ENCODE measurements around the gene NOTCH1.
A peak's percentile ranks its signal among the peaks of the same experiment; 100 is the strongest.
"Not testable (repeated sequence)": the region's sequence is repeated elsewhere in the genome, so short reads cannot be mapped to it uniquely, and the experiment has no call there.

Gene NOTCH1

GRCh38 chr9:136584401-136584932 is 38.6 kb upstream of the NOTCH1 start:
- Histone ChIP-seq H3K9me3 (ENCODE audit: insufficient read depth, low read length, severe bottlenecking) (no peaks in the 10 kb centered on the region), H2AFZ (ENCODE audit: low read depth, low read length) (no peak overlapping the region), H3K4me3 (ENCODE audit: low read depth in 1 of 2, low read length in 2 of 2) (no peak overlapping the region), H3K27me3 (ENCODE audit: insufficient read depth, low read length, poor library complexity) (no peaks in the 10 kb centered on the region), H3K79me2 (ENCODE audit: insufficient read depth, low read length) (peaks cover 38% of the 10 kb centered on the region), H4K20me1 (ENCODE audit: insufficient read depth, low read length) (no peaks in the 10 kb centered on the region), H3K27ac (ENCODE audit: low read length) (peak overlapping the region; percentile 100), H3K4me2 (ENCODE audit: insufficient read depth, low read length) (peak overlapping the region; percentile 73), H3K9ac (ENCODE audit: low read depth, low read length) (peak overlapping the region; percentile 95), H3K4me1 (ENCODE audit: insufficient read depth, low read length) (peaks cover 63% of the 10 kb centered on the region), H3K36me3 (ENCODE audit: insufficient read depth, low read length) (peaks cover 5% of the 10 kb centered on the region; the same call in 1 of the 2 replicates)
- DNase-seq: peak; percentile 62
- ATAC-seq (ENCODE audit: insufficient read depth, low read depth): no peak
- TF ChIP-seq EZH2 (IDR thresholded peaks at IDR 0.05; ENCODE audit: borderline replicate concordance, low read depth, low read length, severe bottlenecking): no peak
- TF ChIP-seq, protein P1, sequence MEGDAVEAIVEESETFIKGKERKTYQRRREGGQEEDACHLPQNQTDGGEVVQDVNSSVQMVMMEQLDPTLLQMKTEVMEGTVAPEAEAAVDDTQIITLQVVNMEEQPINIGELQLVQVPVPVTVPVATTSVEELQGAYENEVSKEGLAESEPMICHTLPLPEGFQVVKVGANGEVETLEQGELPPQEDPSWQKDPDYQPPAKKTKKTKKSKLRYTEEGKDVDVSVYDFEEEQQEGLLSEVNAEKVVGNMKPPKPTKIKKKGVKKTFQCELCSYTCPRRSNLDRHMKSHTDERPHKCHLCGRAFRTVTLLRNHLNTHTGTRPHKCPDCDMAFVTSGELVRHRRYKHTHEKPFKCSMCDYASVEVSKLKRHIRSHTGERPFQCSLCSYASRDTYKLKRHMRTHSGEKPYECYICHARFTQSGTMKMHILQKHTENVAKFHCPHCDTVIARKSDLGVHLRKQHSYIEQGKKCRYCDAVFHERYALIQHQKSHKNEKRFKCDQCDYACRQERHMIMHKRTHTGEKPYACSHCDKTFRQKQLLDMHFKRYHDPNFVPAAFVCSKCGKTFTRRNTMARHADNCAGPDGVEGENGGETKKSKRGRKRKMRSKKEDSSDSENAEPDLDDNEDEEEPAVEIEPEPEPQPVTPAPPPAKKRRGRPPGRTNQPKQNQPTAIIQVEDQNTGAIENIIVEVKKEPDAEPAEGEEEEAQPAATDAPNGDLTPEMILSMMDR (IDR thresholded peaks at IDR 0.05; ENCODE audit: borderline replicate concordance, extremely low read depth, low read length, poor library complexity, severe bottlenecking): no peak

DNA sequence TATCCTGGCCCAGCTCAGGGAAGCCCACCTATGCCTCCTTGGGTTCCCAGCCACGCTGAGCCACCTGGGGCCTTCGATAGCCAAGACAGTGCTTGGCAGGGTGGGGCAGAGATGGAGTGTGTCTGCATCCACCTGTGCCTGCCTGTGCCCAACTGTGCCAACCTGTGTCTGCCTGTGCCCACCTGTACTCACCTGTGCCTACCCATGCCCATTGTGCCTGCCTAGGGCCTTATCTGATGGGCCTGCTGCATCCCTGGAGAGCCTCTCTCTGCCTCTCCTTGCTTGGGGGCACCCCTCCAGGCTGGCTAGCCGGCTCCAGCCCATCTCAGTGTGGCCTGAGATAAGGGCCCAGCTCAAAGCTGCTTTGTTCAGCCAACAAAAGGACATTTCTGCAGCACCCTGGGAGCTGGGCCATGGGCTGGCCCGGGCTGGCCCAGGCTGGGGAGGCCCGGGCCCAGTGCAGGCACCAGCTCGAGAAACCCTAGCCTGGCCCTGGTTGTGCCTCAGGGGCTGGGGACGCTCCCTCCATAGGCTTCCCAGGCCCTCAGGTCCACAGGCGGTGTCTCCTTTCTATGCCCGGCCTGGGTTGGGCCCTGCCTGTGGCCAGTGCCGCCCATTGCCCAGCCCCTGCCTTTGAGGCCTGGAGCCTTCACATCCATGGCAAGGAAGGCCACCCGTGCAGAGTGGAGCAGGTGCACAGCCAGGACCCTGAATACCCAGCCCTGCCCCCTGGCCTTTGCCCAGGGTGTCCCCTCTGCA is 37.3 kb upstream of the NOTCH1 start:
- no peak for TF ChIP-seq EZH2 (IDR thresholded peaks at IDR 0.05; ENCODE audit: borderline replicate concordance, low read depth, low read length, severe bottlenecking)
- TF ChIP-seq, protein P1 (IDR thresholded peaks at IDR 0.05; ENCODE audit: borderline replicate concordance, extremely low read depth, low read length, poor library complexity, severe bottlenecking): no peak
- peak overlapping the region; percentile 12; the same call in 1 of the 2 replicates for H3K9ac ChIP-seq (ENCODE audit: low read depth, low read length)
- H2AFZ ChIP-seq (ENCODE audit: low read depth, low read length): no peak overlapping the region
- H3K4me2 ChIP-seq (ENCODE audit: insufficient read depth, low read length): no peak overlapping the region
- no peak for ATAC-seq (ENCODE audit: insufficient read depth, low read depth)
- peaks cover 5% of the 10 kb centered on the region; the same call in 1 of the 2 replicates for H3K36me3 ChIP-seq (ENCODE audit: insufficient read depth, low read length)
- no peak for DNase-seq
- peaks cover 38% of the 10 kb centered on the region for H3K79me2 ChIP-seq (ENCODE audit: insufficient read depth, low read length)
- no peak overlapping the region for H3K4me3 ChIP-seq (ENCODE audit: low read depth in 1 of 2, low read length in 2 of 2)
- H3K27me3 ChIP-seq (ENCODE audit: insufficient read depth, low read length, poor library complexity): no peaks in the 10 kb centered on the region
- peaks cover 54% of the 10 kb centered on the region for H3K4me1 ChIP-seq (ENCODE audit: insufficient read depth, low read length)
- H4K20me1 ChIP-seq (ENCODE audit: insufficient read depth, low read length): no peaks in the 10 kb centered on the region
- H3K27ac ChIP-seq (ENCODE audit: low read length): peak overlapping the region; percentile 100
- no peaks in the 10 kb centered on the region for H3K9me3 ChIP-seq (ENCODE audit: insufficient read depth, low read length, severe bottlenecking)

GRCh38 chr9:136581614-136582447 is 36.0 kb upstream of the NOTCH1 start:
- H3K4me1 ChIP-seq (ENCODE audit: insufficient read depth, low read length): peaks cover 41% of the 10 kb centered on the region
- ATAC-seq (ENCODE audit: insufficient read depth, low read depth): no peak
- no peak overlapping the region for H3K4me2 ChIP-seq (ENCODE audit: insufficient read depth, low read length)
- H3K79me2 ChIP-seq (ENCODE audit: insufficient read depth, low read length): peaks cover 30% of the 10 kb centered on the region
- H3K9me3 ChIP-seq (ENCODE audit: insufficient read depth, low read length, severe bottlenecking): no peaks in the 10 kb centered on the region
- no peak overlapping the region for H3K9ac ChIP-seq (ENCODE audit: low read depth, low read length)
- no peak for DNase-seq
- TF ChIP-seq, protein P1 (IDR thresholded peaks at IDR 0.05; ENCODE audit: borderline replicate concordance, extremely low read depth, low read length, poor library complexity, severe bottlenecking): no peak
- TF ChIP-seq EZH2 (IDR thresholded peaks at IDR 0.05; ENCODE audit: borderline replicate concordance, low read depth, low read length, severe bottlenecking): no peak
- no peaks in the 10 kb centered on the region for H3K27me3 ChIP-seq (ENCODE audit: insufficient read depth, low read length, poor library complexity)
- peaks cover 5% of the 10 kb centered on the region; the same call in 1 of the 2 replicates for H3K36me3 ChIP-seq (ENCODE audit: insufficient read depth, low read length)
- peak overlapping the region; percentile 100; the same call in 1 of the 2 replicates for H3K27ac ChIP-seq (ENCODE audit: low read length)
- no peaks in the 10 kb centered on the region for H4K20me1 ChIP-seq (ENCODE audit: insufficient read depth, low read length)
- H2AFZ ChIP-seq (ENCODE audit: low read depth, low read length): no peak overlapping the region
- H3K4me3 ChIP-seq (ENCODE audit: low read depth in 1 of 2, low read length in 2 of 2): no peak overlapping the region

DNA sequence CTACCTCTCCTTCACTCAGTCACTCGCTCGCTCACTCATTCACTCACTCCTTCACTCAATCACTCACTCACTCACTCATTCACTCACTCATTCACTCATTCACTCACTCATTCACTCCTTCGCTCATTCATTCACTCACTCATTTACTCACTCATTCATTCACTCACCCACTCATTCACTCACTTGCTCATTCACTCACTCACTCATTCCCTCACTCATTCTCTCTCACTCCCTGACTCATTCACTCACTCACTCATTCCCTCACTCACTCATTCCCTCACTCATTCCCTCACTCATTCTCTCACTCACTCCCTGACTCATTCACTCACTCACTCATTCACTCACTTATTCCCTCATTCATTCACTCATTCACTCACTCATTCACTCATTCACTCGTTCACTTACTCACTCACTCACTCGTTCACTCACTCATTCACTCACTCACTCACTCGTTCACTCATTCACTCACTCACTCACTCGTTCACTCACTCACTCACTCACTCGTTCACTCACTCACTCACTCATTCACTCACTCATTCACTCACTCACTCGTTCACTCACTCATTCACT is 33.9 kb upstream of the NOTCH1 start:
- DNase-seq; H3K27me3 ChIP-seq (ENCODE audit: insufficient read depth, low read length, poor library complexity); H3K9ac ChIP-seq (ENCODE audit: low read depth, low read length); H3K4me2 ChIP-seq (ENCODE audit: insufficient read depth, low read length); H3K4me3 ChIP-seq (ENCODE audit: low read depth in 1 of 2, low read length in 2 of 2); H4K20me1 ChIP-seq (ENCODE audit: insufficient read depth, low read length); H2AFZ ChIP-seq (ENCODE audit: low read depth, low read length); H3K27ac ChIP-seq (ENCODE audit: low read length); H3K36me3 ChIP-seq (ENCODE audit: insufficient read depth, low read length); H3K9me3 ChIP-seq (ENCODE audit: insufficient read depth, low read length, severe bottlenecking); ATAC-seq (ENCODE audit: insufficient read depth, low read depth): not testable (repeated sequence)
- peaks cover 10% of the 10 kb centered on the region for H3K79me2 ChIP-seq (ENCODE audit: insufficient read depth, low read length)
- H3K4me1 ChIP-seq (ENCODE audit: insufficient read depth, low read length): peaks cover 24% of the 10 kb centered on the region

All from DND-41 (cell line).